Right lung (tissue), 5 donors: Measurements from ENCODE around the gene CYFIP1. TPM values are rescaled to one million over a fixed set of nuclear protein-coding genes. Genes with fewer than 3 reads are reported as not detected.

Experiments
- DNase-seq, 2 donors: peaks; one replicate each; pipeline ENCODE4 v3.0.0-alpha.2; 2013
- polyA plus RNA-seq, 5 donors: library from polyadenylated mRNA; unstranded; fragments of 120-200 nt; gene quantifications; one replicate each; pipeline versions ENCODE4 v1.2.1 to v1.2.3, GENCODE V29; 2013; ENCODE audit warnings: inconsistent platforms in 1 of 5, low replicate concordance in 1 of 5; ENCODE audit not compliant: insufficient read length in 5 of 5, insufficient read depth in 1 of 5

The CYFIP1 gene
- polyA plus RNA-seq, 5 donors, result 78.9 to 92.3 (median 87.5) TPM

DNA sequence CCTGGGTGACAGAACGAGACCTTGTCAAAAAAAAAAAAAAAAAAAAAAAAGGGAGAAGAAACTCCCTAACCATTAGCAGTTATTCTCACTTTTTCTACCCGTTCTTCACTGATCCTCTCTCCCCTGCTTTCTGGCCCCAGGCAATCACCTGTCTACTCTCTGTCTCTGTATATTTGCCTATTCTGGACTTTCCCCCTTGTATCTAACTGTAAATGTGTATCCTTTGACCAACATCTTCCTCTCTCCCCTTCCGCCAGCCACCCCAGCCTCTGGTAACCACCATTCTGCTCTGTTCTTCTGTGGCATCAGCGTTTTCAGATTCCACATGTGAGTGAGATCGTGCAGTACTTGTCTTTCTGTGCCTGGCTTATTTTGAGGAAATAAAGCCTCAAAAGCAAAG lies 6.9 kb downstream of the CYFIP1 start:
- DNase-seq, result no peak

DNA sequence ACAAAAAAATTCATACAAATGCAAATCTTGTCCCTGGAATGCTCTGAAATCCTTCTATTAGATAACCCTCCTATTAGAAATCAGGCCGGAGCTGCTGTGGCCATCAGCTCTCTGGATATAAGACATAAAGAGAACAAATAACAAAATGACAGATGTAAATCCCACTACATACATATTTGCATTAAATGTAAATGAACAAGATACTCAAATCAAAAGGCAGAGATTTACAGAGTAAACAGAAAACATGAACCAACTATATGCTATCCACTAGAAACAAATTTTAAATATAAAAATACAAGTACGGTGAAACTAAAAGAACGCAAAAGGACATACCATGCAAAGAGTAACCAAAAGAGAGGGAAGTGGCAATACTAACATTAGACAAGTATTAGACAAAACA lies 10.7 kb downstream of the CYFIP1 start:
- no peak for DNase-seq

DNA sequence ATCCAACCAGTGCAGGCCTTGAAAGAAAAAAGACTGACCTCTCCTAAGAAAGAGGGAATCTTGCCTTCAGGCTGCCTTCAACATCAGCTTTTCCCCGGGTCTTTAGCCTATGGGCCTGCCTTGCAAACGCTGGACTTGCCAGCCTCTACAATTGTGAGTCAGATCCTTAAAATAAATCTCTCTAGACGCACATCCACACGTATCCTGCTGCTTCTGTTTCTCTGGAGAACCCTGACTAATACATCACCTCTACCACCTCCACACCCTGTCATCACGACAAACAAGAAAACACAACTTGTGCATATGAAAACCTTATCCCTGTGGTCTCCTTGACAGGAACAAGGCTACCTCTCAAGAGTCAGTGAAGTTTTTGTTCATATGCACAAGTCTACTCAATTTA lies 11.8 kb downstream of the CYFIP1 start:
- no peak for DNase-seq

DNA sequence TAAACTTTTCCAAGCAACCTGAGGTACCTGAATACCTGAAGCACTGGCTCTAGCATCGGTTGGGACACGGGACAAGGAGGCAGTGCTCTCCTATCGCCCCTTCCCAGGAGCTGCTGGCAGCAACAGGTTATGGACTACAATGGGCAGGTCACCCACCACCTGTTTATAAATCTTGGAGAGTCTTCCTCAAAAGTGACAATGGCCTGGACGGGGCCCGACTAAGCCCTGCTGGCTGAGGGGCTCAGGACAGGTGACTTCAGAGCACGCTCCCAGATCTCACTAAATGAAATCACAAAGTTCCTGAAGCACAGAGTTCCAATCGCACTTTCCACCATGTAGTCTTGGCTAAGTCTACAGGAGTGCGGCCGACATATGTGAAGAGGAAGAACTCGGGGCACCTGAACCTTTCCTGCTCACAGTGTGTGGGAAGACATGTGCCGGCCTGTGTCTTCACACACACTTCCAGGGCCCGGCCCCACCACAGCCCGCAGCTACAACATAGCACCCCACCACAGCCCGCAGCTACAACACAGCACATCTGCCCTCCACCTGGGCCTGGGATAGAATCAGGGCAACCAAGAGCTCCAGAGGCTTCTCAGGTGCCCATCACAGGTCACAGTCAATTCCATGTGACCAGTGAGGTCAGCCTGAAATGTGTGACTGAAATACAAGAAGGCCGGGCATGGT lies 12.9 kb downstream of the CYFIP1 start:
- DNase-seq, result no peak

DNA sequence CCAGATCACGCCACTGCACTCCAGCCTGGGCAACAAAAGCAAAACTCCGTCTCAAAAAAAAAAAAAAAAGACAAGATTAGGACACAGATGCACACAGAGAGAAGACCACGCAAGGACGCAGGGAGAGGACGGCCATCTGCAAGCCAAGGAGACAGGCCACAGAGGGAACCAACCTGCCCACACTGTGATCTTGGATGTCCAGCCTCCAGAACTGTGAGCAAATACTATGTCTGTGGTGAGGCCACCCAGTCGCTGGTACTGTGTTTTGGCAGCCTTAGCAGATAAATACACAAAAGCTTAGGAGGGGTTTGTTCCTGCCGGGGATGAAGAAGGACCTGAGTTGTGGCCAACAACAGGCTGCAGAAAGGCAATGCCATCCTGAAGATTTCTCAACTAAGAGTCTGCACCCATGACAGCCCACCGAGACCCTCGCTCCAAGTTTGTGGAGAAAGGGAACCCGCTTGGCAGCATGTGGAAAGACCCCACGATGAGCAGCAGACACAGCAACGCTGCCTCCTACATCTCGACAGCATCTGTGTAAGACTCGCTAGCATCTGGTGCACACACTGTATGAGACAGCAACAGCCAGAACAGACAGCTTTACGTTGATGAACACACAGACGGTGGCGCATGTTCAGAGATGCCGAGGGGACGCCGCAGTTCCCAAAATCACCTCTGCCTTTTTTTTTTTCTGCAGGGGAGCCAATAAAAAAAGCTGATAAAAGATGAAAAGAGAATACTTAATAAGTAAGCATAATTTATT lies 13.7 kb downstream of the CYFIP1 start:
- no peak for DNase-seq

DNA sequence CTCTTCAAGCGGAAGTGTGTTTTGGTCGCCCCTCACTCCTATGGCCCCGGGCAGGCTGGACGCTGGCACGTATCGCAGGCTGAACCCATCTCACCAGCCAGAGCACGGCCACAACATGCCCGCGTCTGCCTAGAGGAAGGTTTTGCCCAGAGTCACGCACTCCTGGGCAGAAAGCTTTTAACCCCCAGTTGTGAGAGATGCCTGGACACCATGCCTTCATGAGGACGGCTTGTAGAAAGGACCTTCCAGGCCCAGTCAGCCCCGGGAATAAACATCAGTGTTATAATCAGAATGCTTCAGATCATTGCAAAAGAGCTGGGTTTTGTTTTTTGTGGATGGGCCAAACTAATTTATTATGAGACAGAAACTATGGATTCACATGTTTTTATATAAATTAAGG lies 16.5 kb downstream of the CYFIP1 start:
- DNase-seq, result no peak

DNA sequence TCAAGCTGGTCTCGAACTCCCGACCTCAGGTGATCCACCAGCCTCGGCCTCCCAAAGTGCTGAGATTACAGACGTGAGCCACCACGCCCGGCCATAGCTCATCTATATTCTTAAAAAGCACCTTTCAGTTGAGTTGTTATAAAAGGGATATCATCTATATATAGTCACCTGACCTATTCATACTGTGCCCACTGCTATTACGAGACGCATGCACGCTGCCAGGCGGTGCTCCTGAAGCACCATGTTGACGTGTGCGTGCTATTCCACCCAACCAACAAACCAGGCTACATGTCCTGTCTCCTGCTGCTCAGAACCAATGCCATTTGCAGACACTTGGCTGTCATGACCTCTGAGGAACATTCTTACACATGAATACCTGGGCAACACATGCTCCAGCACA lies 17.6 kb downstream of the CYFIP1 start:
- no peak for DNase-seq

DNA sequence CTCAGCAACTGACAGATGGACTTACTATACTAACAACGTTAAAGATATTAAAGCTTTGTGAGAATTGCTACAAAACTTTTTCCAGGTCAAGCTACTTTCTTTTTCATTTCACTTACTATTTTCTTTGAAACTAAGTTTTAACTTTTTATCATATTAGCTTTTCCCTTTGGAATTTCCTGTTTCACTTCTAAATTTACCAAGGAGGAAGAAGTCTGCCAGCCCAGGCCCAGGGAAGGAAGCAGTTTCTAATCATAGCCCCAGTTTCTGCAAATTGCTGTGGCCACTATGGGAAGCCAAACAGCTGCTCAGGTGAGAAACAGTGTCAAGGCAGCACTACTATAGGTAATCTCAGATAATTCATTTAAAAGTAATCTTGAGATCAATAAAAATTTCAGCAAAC lies 18.4 kb downstream of the CYFIP1 start:
- no peak for DNase-seq

DNA sequence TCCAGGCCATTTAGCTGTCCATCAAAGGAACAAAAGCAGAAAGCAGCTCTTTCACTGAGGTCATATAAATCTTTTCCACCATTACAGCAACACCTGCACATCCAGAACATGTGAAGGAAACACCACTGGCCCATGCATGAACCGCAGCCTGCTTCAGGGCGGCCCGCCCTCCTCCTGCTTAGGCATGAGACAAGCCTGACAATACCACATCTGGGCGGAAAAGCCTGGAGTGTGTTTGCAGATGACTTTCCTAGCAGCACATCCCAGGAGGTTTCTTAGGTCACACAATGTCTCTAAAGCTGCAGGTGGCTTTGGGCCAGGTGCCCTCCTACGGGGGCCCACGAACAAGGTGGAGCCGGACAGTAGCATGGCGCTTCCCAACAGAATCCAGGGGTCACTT lies 19.6 kb downstream of the CYFIP1 start:
- no peak for DNase-seq

DNA sequence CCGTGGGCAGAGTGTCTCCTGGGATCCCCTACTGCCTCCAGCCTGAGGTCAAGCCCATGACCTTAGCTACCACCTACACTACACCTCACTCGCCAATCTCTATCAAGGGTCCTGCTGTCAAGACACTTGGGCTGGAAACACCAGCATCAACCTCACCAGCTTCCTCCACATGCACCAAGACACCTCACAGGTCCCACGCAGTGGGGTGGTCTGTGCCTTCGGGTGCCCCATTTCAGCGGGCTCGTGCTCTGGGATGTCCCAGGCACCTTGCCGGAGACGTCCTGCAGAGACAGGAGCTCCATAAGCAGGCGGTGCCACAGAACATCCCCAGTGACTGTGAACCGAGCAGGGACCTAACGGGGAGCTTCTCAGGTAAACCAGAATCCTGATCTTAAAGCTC lies 20.0 kb downstream of the CYFIP1 start:
- no peak for DNase-seq

DNA sequence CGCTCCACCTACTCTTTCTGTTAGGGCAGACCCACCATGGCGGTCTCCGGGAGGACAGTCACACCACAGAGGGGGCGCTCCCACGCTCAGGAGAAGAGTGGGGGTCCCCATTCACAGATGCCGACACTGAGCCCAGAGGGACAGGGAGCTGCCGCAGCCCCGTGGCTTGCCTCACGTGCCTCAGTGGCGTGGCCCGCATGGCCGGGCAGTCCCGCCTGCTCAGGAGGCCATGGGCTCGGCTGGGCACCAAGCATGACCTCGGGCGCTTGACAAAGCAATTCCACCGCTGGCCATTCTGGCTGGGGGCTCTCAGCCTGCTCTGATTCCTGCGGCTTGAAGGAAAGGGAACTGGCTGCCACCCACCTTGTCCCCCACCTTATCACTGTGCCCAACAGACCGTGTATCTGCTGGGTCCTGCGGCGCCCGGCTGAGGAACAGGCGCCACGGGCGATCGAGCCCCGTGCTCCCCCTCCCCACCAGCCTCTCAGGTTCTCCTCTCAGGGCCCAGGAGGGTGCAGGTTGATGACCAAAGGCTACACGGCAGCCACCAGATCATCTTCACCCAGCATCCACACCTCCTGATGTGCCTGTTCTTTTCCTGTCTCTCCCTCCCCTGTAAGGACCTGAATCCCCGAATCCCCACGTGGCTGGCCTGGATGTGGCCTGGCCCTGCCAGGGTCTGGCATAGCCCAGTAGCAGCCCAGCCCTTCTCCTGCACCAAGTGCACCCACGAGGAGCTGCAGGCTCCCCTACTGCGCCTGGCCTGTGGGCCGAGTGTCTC lies 20.7 kb downstream of the CYFIP1 start:
- no peak for DNase-seq

DNA sequence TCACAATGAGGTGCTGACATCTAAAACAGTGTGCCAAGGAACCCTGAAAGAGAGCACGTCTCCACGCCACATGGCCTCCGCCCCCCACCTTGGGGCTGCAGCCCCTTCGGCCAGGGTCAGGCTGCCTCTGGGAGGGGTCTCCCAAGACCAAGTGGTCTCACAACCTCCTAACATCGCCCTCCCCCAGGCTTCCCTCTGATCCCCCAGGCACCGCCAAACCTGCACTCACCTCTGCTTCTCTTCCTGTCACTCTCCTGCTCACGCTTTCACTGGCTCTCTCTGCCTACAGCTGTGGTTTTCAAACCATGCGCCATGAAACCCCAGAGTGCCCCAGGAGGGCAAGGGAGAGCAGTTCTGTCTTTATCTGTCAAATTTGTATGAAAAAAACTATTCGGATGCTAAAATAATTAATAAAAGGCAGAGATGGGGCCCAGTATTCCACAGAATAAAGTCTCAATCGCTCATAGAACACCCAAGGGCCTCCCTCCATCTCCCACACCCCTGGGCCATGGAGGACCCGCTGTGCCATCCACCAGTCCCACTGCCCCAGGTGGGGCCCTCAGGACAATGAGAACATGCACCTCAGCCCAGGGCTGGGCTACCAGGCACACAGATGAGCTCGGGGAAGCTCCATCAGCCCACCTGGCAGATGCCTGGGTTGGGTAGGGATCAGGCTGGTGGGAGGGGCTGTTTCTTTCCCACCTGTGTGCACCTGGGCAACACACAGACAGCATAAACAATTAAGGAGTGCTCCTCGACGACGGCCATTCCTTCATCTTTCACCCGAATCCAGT lies 21.5 kb downstream of the CYFIP1 start:
- DNase-seq, result no peak

DNA sequence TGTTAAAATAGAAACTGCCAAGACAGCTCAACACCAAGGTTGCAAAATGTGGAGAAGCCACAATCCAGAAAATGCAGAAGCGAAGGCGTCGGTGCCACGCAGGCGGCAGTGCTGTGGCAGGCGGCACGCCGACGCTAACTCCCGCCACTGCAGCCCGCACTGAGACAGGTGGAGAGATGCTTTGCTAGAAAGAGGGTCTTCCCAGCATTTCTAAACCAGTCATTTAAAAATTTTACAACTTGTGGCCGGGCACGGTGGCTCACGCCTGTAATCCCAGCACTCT lies 23.2 kb downstream of the CYFIP1 start:
- no peak for DNase-seq

DNA sequence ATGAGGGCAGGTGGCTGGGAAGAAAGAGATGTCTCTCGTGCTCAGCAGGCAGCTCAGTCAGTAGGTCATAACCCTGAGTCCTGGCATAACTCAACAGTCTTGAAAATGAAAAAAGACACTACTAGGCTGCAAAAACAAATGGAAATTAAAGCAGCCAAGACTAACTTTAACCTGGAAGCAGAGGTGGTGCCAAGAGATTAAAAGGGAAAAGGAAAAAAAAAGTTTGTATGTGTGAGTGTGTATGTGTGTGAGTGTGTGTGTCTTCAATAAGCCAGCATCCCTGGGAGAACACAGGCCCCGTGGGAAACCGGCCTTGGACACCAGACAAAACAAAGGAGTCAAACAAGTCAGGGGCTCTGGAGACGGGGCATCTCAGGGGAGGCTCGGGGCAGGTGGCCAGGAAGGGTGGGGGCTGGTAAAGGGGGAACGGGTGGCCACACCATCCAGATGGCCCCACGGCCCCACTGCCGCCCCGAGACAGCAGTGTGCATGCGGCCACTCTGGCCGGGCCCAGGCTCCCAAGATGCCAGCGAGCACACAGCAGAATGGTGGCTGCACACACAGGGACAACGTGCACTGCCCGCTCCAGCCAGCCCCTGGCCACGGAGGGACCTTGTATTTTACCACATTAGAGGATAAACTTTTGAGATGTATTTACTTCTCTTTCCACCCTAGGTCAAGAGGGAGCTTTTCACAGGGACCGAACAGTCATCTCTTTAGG lies 23.8 kb downstream of the CYFIP1 start:
- no peak for DNase-seq

DNA sequence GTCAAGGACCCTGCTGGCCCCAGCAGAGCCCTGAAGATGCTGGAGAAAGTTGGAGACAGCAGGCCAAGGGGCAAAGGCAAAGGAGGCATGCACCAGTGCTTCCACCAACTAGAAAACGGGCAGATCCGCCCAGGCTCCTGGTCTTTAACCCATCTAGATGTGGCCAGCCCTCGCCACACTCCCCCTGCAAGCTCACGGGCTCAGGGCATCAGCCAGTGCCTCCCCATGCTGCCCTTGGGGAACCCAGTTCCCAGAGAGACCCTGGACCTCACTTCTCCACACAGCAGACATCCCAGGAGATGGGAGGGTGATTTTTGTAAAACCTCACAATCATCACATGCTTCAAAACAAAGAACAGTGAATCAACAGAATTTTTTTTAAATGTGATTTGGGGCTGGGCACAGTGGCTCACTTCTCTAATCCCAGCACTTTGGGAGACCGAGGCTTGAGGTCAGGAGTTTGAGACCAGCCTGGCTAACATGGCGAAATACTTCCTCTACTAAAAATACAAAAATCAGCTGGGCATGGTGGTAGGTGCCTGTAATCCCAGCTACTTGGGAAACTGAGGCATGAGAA lies 24.5 kb downstream of the CYFIP1 start:
- no peak for DNase-seq

DNA sequence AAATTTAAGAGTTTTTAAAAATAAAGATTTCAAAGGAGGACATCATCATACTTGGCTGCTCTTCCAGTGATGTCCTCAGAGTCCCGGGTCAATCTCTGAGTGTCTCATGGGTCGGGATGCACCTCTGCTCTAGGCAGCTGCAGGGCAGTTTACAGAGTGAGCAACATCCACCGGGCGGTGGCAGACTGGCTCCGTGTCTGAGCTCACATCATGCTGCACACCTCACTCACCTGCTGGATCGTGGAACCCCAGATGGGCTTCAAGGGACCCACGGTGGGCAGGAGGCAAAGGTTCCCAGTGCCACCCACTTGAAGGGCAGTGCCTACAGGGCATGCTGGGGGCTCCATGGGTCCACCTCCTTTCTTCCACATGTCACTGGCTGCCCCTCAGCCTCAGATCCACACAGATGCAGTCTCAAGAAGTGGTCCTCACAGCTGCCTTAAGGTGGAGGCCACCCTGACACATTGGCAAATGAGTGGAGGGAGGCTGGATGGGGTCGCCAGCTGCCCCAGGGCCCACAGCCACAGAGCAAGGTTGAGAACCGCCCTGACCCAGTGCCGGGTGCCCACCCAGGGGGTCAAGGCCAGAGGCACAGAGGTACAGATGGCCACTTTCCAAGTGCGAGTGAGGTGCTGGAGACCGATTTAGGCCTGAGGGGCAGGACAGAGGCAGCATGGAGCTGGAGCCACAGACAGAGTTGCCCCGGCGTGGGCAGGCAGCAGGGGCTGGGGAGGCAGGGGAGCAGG lies 25.2 kb downstream of the CYFIP1 start:
- no peak for DNase-seq

DNA sequence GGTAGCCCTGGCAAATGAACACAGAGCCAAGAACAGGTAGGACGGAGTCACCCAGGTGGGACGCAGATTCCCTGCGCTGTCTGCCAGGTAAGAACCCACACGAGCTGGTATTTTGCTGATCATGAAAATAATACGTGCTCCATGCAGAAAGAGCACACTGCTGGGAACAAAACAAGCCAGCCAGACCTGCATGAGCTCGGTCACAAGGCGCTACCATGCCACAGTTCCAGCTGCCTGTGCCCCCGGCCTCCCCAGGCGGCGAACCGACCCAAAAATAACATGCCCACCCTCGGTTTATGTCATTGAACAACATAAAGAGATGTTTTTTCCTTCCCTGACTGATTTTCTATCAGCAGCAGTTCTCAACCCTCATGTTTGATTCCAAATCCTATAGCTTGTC lies 25.8 kb downstream of the CYFIP1 start:
- no peak for DNase-seq

DNA sequence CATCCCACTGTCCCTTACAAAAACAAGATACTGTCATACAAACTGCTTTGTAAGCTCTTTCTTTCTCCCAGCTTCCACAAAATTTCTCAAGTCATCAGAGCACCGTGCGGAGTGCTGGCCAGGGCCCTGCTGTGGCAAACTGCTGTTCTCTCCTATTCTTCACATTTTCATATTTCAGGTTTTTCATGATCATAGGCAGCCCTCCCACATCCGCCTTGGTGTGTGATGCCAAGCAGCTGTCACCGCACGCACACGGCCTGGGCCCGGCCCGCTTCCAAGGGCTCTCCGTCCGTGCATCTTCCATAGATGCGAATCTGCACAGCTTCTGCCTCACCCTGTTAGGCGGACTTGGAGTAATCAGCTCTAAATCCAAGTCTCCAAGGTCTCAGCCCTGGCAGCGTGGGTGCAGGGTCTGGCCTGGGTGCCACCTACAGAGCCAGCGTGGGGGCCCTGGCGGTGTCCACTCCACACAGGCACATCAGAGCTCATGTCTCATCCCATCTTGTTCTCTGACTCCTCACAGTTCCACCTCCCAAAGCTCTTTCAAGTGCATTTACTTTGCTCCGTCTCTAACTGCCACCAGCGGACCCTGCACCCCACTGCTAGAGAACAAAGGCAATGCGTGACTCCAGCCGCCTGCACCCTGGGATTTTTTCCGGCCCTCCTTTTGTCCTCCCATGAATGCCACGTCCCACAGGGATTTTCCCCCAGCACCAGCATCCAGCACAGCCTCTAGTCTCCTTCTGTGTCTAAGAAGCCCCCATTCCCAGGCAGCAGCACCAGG lies 27.2 kb downstream of the CYFIP1 start:
- peak; percentile 32 to 42 for DNase-seq
